Prostate gland (tissue), 2 donors: ENCODE results near the gene TRAF4. TPM values are rescaled to one million over a fixed set of nuclear protein-coding genes. Genes with fewer than 3 reads are reported as not detected.

ENCODE experiments used
- DNase-seq: peaks from one replicate; pipeline ENCODE4 v3.0.0-alpha.2; 2019; ENCODE audit warnings: low spot score
- H3K27ac ChIP-seq, 2 donors: fragments of 200-600 bp; sonication (generic); 2 replicates each; pipeline ENCODE4 v1.5.1; 2017 to 2019
- H3K27me3 ChIP-seq: fragments of 200-600 bp; sonication (generic); replicated peaks from 2 replicates; pipeline ENCODE4 v1.5.1; 2019; ENCODE audit not compliant: insufficient read depth
- H3K36me3 ChIP-seq, 2 donors: fragments of 200-600 bp; sonication (generic); 1 replicate in 1 of 2; 2 replicates in 1 of 2; pipeline versions ENCODE4 v1.5.1 to v1.8.1; 2017 to 2019
- H3K4me1 ChIP-seq: fragments of 200-600 bp; sonication (generic); replicated peaks from 2 replicates; pipeline ENCODE4 v1.5.1; 2019
- H3K4me3 ChIP-seq, 2 donors: fragments of 200-600 bp; sonication (generic); 2 replicates each; pipeline ENCODE4 v1.5.1; 2017 to 2019
- H3K9me3 ChIP-seq: fragments of 200-600 bp; sonication (generic); 2 replicates; pipeline ENCODE4 v1.5.1; 2017
- CTCF ChIP-seq, 4 experiments: fragments of 200-600 bp in 2 of 4; fragments of 450-650 bp in 2 of 4; sonication (generic) in 2 of 4; IDR thresholded peaks; 1 replicate in 3 of 4; 2 replicates in 1 of 4; pipeline ENCODE4 v1.5.1; 2016 to 2019; ENCODE audit warnings: antibody characterized with exemption in 4 of 4, mild to moderate bottlenecking in 2 of 4, moderate library complexity in 2 of 4
- POLR2A ChIP-seq: fragments of 450-650 bp; IDR thresholded peaks from one replicate; pipeline ENCODE4 v1.6.1; 2016; ENCODE audit warnings: antibody characterized with exemption, mild to moderate bottlenecking
- POLR2AphosphoS5 ChIP-seq: sonication (generic); formaldehyde crosslinking; IDR thresholded peaks from one replicate; pipeline ENCODE4 v1.6.1; 2017; ENCODE audit warnings: antibody characterized with exemption
- WGBS: methylation state at CpG from one replicate; pipeline ENCODE4 v1.1.5; 2018; 5-methylcytosine and 5-hydroxymethylcytosine counted together
- intact Hi-C: fragments of 100-400 bp; cut with DNase I; formaldehyde crosslinking; loops from one replicate; pipeline ENCODE4 v1.14.2; 2022
- total RNA-seq, 2 donors: library from RNA; depleted of rRNA; stranded (reverse); fragments of >200 nt; gene quantifications; one replicate each; pipeline ENCODE4 v1.1.0, GENCODE V29; 2016

Gene TRAF4
- total RNA-seq, 2 donors from 2014 or later: 43.1 to 59.8 TPM

DNA sequence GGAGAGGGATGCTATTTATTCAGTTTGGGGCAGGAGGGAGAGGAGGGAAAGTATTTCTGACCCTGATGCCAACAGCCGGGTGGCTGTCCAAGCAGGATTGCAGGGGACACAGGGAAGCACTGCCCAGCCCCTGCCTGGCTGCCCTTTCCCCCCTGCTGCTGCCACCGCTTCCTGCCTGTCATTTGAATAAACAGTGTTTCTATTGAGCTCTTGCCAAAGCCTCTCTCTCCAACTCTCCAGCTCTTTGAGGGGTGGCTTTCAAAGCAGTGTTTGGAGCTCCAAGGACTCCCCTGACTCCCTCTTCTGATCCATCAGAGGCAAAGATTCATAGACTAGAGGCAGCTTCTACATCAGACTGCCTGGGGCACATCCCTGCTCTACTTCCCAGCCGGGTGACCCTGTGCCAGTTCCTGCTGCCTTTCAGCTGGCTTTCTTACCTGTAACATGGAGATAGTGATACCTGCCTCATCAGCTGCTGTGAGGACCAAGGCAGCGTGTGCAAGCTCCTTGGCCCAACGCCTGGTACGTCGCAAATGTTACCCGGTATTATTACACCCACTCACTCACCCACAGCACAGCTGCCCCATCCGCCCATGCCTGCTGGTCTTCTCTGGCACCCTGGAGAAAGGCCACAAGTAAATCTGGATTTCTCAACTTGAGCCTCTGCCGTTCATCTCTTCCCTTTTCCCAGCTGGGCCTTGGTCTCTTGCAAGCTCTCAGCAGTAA is 41.6 kb upstream of the TRAF4 start:
- Histone ChIP-seq H3K27ac (no peak overlapping the region), H3K36me3 (peaks cover 34 to 37% of the 10 kb centered on the region in 2 donors), H3K4me1 (no peaks in the 10 kb centered on the region), H3K4me3 (no peak overlapping the region), H3K27me3 (no peaks in the 10 kb centered on the region), H3K9me3 (no peaks in the 10 kb centered on the region)
- 53% methylated on average over 10 of the region's 10 CpGs for WGBS
- intact Hi-C loops: no loop called here
- TF ChIP-seq POLR2A (no peak), POLR2AphosphoS5 (no peak), CTCF (IDR thresholded peaks at IDR 0.05) (no peak)
- DNase-seq: no peak

- H3K9me3 ChIP-seq: no peaks in the 10 kb centered on the region
- peaks cover 32 to 35% of the 10 kb centered on the region in 2 donors for H3K36me3 ChIP-seq
- H3K27ac ChIP-seq: no peak overlapping the region
- no peak overlapping the region for H3K4me3 ChIP-seq
- no peak for DNase-seq
- H3K4me1 ChIP-seq: no peaks in the 10 kb centered on the region
- intact Hi-C loops: no loop called here
- no peaks in the 10 kb centered on the region for H3K27me3 ChIP-seq
- TF ChIP-seq CTCF (IDR thresholded peaks at IDR 0.05): no peak
- TF ChIP-seq POLR2AphosphoS5: no peak
- TF ChIP-seq POLR2A: no peak
- 57% methylated on average over 3 of the region's 3 CpGs for WGBS
These were observed 41.1 kb upstream of the TRAF4 start for GRCh38 chr17:28702752-28703150.

DNA sequence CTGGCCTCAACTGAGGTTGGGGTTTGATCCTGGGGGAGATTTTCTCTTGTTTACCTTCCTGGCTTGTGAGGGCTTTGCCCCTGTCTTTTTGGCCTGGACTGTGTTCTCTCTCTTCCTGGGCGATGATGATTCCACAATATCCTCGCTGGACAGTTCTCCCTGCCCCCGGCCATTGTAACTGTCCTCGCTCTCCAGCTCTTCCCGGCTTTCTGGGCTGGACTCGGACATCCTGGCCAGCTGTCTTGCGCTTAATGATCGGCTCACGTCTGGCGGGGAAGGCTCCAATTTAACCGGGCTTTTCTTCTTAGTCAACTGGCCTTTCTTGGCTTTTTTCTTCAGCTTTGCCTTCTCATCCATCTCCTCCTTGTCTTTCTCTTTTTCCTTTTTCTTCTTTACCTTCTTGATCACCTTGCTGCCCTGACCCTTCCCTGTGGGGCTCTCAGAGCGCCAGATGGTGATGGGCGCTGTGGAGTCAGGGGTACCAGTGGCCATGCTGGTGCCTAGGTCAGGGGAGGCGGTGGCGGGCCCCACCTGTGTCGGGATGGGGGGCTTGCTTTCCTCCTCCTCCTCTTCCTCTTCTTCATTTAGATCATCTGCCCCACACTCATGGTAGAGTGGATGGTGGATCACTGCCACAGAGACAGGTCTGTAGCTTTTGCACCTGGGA is 40.1 kb upstream of the TRAF4 start:
- Histone ChIP-seq H3K27ac (no peak overlapping the region), H3K27me3 (no peaks in the 10 kb centered on the region), H3K4me3 (no peak overlapping the region), H3K36me3 (peaks cover 25 to 26% of the 10 kb centered on the region in 2 donors), H3K4me1 (no peaks in the 10 kb centered on the region), H3K9me3 (no peaks in the 10 kb centered on the region)
- 73% methylated on average over 16 of the region's 16 CpGs for WGBS
- TF ChIP-seq CTCF (IDR thresholded peaks at IDR 0.05) (no peak), POLR2A (no peak), POLR2AphosphoS5 (no peak)
- intact Hi-C loops: no loop called here
- DNase-seq: no peak

DNA sequence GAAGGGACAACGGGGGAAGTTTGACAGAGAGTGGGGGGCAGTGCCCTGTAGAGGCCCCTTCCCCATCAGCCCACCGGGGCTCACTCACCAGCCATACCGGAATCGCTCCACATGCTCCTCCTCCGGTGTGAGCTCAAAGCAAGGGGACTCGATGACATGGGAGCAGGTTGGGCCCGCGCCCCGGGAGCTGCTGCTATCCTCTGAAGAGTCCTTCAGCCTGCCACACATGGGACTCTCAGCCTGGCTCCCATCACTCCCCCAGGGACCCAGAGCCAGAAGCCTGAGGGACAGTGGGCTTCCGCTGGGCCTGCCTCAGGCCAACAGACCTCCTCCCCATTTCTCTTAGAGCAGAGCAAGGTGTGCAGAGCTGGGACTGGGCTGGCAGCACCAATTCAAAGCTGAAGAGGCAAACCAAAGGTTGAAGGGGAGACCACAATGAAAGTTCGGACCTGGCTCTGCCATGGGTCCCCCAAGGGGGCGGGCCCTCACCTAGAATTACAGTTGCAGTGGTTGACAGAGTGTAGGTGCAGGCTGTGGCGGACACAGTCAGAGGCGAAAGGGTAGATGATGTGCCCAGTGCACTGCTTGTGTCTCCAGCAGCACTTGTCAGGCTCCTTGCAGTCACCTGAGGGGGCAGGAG is 39.5 kb upstream of the TRAF4 start:
- 86% methylated on average over 13 of the region's 14 CpGs for WGBS
- H3K36me3 ChIP-seq: peaks cover 20% of the 10 kb centered on the region in 2 donors
- H3K4me3 ChIP-seq: no peak overlapping the region
- H3K27ac ChIP-seq: no peak overlapping the region
- H3K4me1 ChIP-seq: no peaks in the 10 kb centered on the region
- H3K9me3 ChIP-seq: no peaks in the 10 kb centered on the region
- TF ChIP-seq POLR2A (no peak), POLR2AphosphoS5 (no peak), CTCF (IDR thresholded peaks at IDR 0.05) (no peak)
- intact Hi-C loops: no loop called here
- DNase-seq: no peak
- H3K27me3 ChIP-seq: no peaks in the 10 kb centered on the region
